Measurements from ENCODE around the gene PYCARD. TPM values are rescaled to one million over a fixed set of nuclear protein-coding genes. Genes with fewer than 3 reads are reported as not detected.

PYCARD gene
- total RNA-seq, 1 donor from 2014 or later, result 38.6 TPM

DNA sequence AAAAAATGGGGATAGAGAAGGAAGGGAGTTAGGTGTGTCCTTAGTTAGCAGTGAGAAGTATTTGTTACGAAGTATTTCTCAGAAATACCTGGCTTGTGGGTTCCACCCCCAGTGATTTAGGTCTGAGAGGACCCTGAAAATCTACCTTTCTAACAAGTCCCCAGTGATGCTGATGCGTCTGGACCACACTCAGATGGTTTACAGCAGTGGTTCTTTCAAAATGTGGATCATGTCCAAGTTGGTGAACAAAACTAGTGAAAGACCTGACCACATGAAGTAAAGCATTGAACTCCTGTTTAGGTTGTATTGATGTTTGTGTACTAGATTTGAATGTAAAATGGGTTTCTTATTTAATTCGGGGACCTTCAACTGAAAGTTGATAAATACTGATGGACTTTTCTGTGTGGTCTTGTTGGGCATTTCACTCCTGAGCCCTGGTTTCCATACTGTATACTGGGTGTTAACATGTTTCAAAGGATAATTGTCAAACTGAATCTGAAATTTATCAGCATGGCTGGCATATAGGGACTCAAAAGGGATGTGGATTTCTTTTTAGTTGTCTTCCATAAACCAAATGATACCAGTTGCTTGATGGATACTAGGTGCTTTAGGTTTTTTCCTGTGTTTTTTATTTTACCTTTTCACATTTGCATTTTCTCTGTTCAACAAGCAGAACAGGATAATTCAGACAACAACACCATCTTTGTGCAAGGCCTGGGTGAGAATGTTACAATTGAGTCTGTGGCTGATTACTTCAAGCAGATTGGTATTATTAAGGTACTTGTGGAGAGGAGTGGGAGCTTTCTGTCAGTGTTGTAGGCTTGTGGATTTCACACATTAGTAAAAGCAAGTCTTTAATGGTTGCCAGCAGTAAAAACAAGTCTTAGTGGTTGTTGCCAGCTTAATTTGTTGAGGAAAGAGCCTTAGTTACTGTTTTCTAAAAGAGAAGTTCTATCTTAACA is 13.8 kb downstream of the PYCARD start:
- DNase-seq (ENCODE audit: low read depth), result no peak
- peaks cover 12% of the 10 kb centered on the region for H3K36me3 ChIP-seq (ENCODE audit: control insufficient read depth, insufficient read depth, low read length)
- no peaks in the 10 kb centered on the region for H3K27me3 ChIP-seq (ENCODE audit: control insufficient read depth, insufficient read depth, low read length)
- TF ChIP-seq, protein P1, sequence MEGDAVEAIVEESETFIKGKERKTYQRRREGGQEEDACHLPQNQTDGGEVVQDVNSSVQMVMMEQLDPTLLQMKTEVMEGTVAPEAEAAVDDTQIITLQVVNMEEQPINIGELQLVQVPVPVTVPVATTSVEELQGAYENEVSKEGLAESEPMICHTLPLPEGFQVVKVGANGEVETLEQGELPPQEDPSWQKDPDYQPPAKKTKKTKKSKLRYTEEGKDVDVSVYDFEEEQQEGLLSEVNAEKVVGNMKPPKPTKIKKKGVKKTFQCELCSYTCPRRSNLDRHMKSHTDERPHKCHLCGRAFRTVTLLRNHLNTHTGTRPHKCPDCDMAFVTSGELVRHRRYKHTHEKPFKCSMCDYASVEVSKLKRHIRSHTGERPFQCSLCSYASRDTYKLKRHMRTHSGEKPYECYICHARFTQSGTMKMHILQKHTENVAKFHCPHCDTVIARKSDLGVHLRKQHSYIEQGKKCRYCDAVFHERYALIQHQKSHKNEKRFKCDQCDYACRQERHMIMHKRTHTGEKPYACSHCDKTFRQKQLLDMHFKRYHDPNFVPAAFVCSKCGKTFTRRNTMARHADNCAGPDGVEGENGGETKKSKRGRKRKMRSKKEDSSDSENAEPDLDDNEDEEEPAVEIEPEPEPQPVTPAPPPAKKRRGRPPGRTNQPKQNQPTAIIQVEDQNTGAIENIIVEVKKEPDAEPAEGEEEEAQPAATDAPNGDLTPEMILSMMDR (IDR thresholded peaks at IDR 0.05; ENCODE audit: insufficient read depth, low read length, poor library complexity, severe bottlenecking), result no peak
- H3K4me3 ChIP-seq (ENCODE audit: low read depth, low read length), result no peak overlapping the region

DNA sequence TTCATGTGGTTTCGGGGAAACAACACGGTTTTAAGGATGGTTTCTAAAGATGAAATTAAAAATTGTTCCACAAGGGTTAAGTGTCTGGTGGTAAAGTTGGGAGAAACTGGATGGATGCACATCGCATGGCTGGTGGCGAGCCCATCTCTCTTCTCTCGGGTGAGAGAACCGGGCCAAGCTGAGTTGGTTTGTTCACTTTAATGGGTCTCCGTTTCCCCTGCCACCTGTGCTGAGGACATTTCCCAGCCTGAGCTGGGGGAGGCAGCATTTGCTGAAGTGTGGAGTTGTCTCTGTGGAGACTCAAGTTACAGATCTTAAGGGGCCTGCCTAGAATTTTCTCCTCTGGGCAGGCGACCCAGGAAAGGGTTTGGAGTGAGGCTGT is 14.8 kb downstream of the PYCARD start:
- Histone ChIP-seq H3K36me3 (ENCODE audit: control insufficient read depth, insufficient read depth, low read length) (peaks cover 12% of the 10 kb centered on the region), H3K27me3 (ENCODE audit: control insufficient read depth, insufficient read depth, low read length) (no peaks in the 10 kb centered on the region), H3K4me3 (ENCODE audit: low read depth, low read length) (no peak overlapping the region)
- DNase-seq (ENCODE audit: low read depth), result no peak
- TF ChIP-seq, protein P1 (IDR thresholded peaks at IDR 0.05; ENCODE audit: insufficient read depth, low read length, poor library complexity, severe bottlenecking), result no peak

DNA sequence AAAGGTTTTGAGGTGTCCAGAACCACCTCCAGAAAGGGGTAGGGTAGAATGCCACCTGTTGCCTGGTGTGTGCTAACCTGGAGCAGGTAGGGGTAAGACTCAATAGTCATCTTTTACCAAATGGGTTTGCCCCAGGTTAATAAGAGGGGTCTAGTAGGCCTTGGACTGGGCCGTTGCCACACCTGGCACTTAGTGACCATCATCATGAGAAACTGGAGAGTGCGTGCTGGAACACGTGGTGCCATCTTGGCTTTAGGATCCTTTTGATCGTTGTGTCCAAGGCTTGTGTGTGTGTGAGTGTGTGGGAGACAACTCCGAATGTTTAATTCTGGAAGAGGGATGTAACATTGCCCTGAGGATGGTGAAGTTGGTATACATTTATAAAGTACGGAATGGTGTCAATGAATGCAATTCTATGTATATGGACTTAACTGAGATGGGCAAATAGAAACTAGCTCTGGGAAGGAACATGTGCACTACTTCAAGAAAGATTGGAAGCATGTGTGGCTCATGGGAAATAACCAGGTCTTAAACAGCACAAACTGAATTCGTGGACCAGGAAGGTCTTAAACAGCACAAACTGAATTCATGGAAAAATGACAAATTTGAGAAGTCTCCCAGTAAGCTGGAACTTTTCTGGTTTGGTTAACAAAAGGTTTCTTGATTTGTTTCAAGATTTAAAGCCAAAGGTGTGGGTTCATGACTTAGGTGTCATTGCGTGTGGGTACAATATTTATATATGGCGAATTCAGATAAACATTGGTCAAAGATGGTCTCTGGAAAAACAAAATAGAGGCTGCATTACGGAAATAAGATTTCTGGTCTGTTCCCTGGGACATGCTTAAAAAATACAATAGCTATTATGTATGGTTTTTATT is 15.4 kb downstream of the PYCARD start:
- Histone ChIP-seq H3K27me3 (ENCODE audit: control insufficient read depth, insufficient read depth, low read length) (no peaks in the 10 kb centered on the region), H3K36me3 (ENCODE audit: control insufficient read depth, insufficient read depth, low read length) (peaks cover 12% of the 10 kb centered on the region), H3K4me3 (ENCODE audit: low read depth, low read length) (no peak overlapping the region)
- TF ChIP-seq, protein P1 (IDR thresholded peaks at IDR 0.05; ENCODE audit: insufficient read depth, low read length, poor library complexity, severe bottlenecking), result no peak
- no peak for DNase-seq (ENCODE audit: low read depth)

DNA sequence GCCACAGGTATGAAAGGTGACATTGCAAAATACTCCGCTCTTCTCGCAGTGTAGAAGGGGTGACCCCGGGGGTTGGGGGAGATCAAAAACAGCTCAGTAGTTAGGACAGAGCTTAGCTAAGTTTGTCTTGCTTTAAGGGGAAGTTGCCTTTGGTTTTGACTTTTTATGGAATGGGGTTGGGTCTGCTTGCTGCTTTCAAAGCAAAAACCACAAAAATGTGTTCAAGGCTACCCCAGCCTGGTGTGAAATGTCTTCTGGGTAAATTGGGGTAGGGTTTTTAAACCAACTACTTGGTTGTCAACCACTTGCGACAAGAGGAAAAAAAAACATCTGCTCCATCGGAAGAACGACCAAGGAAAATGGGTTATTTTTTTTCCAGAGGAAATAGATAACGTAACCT is 16.4 kb downstream of the PYCARD start:
- Histone ChIP-seq H3K27me3 (ENCODE audit: control insufficient read depth, insufficient read depth, low read length) (no peaks in the 10 kb centered on the region), H3K4me3 (ENCODE audit: low read depth, low read length) (no peak overlapping the region), H3K36me3 (ENCODE audit: control insufficient read depth, insufficient read depth, low read length) (peaks cover 12% of the 10 kb centered on the region)
- no peak for DNase-seq (ENCODE audit: low read depth)
- TF ChIP-seq, protein P1 (IDR thresholded peaks at IDR 0.05; ENCODE audit: insufficient read depth, low read length, poor library complexity, severe bottlenecking), result no peak

DNA sequence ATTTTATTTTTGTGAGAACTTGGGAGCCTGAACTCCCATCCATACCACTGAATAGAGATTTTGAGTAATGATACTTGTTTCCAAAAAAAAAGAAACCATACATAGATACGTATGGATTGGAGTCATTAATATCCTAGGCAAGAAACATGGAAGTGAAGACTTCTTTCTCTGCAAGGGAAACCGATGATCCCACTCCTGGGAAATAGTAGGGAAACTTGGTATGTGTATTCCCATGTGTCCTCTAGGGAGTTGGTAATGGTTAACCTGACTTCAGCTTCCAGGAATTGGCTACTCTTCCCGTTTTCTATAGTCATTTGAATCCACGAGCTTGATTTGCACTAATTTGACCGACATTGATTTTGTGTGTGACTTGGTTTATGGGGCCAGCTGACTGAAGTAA is 17.2 kb downstream of the PYCARD start:
- Histone ChIP-seq H3K27me3 (ENCODE audit: control insufficient read depth, insufficient read depth, low read length) (no peaks in the 10 kb centered on the region), H3K36me3 (ENCODE audit: control insufficient read depth, insufficient read depth, low read length) (peaks cover 11% of the 10 kb centered on the region), H3K4me3 (ENCODE audit: low read depth, low read length) (no peak overlapping the region)
- no peak for DNase-seq (ENCODE audit: low read depth)
- TF ChIP-seq, protein P1 (IDR thresholded peaks at IDR 0.05; ENCODE audit: insufficient read depth, low read length, poor library complexity, severe bottlenecking), result no peak

Measured in kidney epithelial cell (primary cell).